IPS DF 6.9 (cell line): ENCODE results near the gene RNF166.

Experiments
- DNase-seq: peaks from one replicate; pipeline ENCODE4 v3.0.0-alpha.2; 2013; ENCODE audit warnings: low read depth, low spot score
- H3K27ac ChIP-seq: one replicate; pipeline ENCODE4 v1.5.1; 2013; ENCODE audit warnings: low read length, control low read depth
- H3K27me3 ChIP-seq: 2 replicates; pipeline ENCODE4 v1.6.1; 2013; ENCODE audit warnings: mild to moderate bottlenecking, low read length; ENCODE audit not compliant: control insufficient read depth, insufficient read depth
- H3K36me3 ChIP-seq: 2 replicates; pipeline ENCODE4 v1.6.1; 2013; ENCODE audit warnings: low read length; ENCODE audit not compliant: control insufficient read depth, insufficient read depth
- H3K4me1 ChIP-seq: 2 replicates; pipeline ENCODE4 v1.6.1; 2013; ENCODE audit warnings: low read length; ENCODE audit not compliant: control insufficient read depth, insufficient read depth
- H3K4me3 ChIP-seq: 2 replicates; pipeline ENCODE4 v1.5.1; 2013; ENCODE audit warnings: mild to moderate bottlenecking, low read length
- H3K9me3 ChIP-seq: 2 replicates; pipeline ENCODE4 v1.6.1; 2013; ENCODE audit warnings: low read length, inconsistent platforms; ENCODE audit not compliant: control insufficient read depth, insufficient read depth
- WGBS: extraction: QIAGEN DNeasy Blood & Tissue Kit; methylation state at CpG from one replicate; pipeline ENCODE4 v1.1.7; 2013; ENCODE audit warnings: mixed read lengths, missing lambda C conversion rate; ENCODE audit not compliant: insufficient read length, insufficient coverage; 5-methylcytosine and 5-hydroxymethylcytosine counted together

RNF166 gene

GRCh38 chr16:88732961-88733294, 26.7 kb upstream of the RNF166 start:
- DNase-seq = no peak
- Histone ChIP-seq H3K9me3 (no peaks in the 10 kb centered on the region), H3K4me1 (no peaks in the 10 kb centered on the region; the same call in 1 of the 2 replicates), H3K27me3 (no peaks in the 10 kb centered on the region), H3K4me3 (no peak overlapping the region), H3K36me3 (peaks cover 20% of the 10 kb centered on the region), H3K27ac (no peak overlapping the region)
- no CpG with 5 or more reads among the region's 13 CpGs for WGBS

GRCh38 chr16:88732172-88732960, 26.2 kb upstream of the RNF166 start:
- no peak overlapping the region for H3K27ac ChIP-seq
- H3K36me3 ChIP-seq = peaks cover 22% of the 10 kb centered on the region
- no peaks in the 10 kb centered on the region for H3K9me3 ChIP-seq
- no peak overlapping the region for H3K4me3 ChIP-seq
- no peaks in the 10 kb centered on the region for H3K4me1 ChIP-seq
- no CpG with 5 or more reads among the region's 30 CpGs for WGBS
- no peak for DNase-seq
- no peaks in the 10 kb centered on the region for H3K27me3 ChIP-seq

- Histone ChIP-seq H3K36me3 (peaks cover 27% of the 10 kb centered on the region), H3K27me3 (no peaks in the 10 kb centered on the region), H3K27ac (no peak overlapping the region), H3K9me3 (no peaks in the 10 kb centered on the region), H3K4me1 (no peaks in the 10 kb centered on the region), H3K4me3 (no peak overlapping the region)
- DNase-seq = no peak
- no CpG with 5 or more reads among the region's 15 CpGs for WGBS
Observed at GRCh38 chr16:88731699-88732098, 25.5 kb upstream of the RNF166 start.

GRCh38 chr16:88730632-88731607, 24.7 kb upstream of the RNF166 start:
- WGBS = no CpG with 5 or more reads among the region's 34 CpGs
- no peak for DNase-seq
- Histone ChIP-seq H3K9me3 (no peaks in the 10 kb centered on the region), H3K27me3 (no peaks in the 10 kb centered on the region), H3K4me3 (no peak overlapping the region), H3K27ac (no peak overlapping the region), H3K4me1 (no peaks in the 10 kb centered on the region), H3K36me3 (peaks cover 29% of the 10 kb centered on the region)

GRCh38 chr16:88727871-88728270, 21.7 kb upstream of the RNF166 start:
- WGBS = no CpG with 5 or more reads among the region's 20 CpGs

GRCh38 chr16:88726981-88727380, 20.8 kb upstream of the RNF166 start:
- no CpG with 5 or more reads among the region's 28 CpGs for WGBS
- no peak for DNase-seq
- H3K27me3 ChIP-seq = no peaks in the 10 kb centered on the region
- no peak overlapping the region for H3K4me3 ChIP-seq
- H3K27ac ChIP-seq = no peak overlapping the region
- no peaks in the 10 kb centered on the region for H3K9me3 ChIP-seq
- no peaks in the 10 kb centered on the region for H3K4me1 ChIP-seq
- H3K36me3 ChIP-seq = peaks cover 21% of the 10 kb centered on the region

More at GRCh38 chr16:88727871-88728270, 21.7 kb upstream of the RNF166 start:
- DNase-seq = no peak
- Histone ChIP-seq H3K36me3 (peaks cover 18% of the 10 kb centered on the region), H3K27ac (no peak overlapping the region), H3K27me3 (no peaks in the 10 kb centered on the region), H3K4me3 (no peak overlapping the region), H3K9me3 (no peaks in the 10 kb centered on the region), H3K4me1 (no peaks in the 10 kb centered on the region)

- no peak for DNase-seq
- WGBS = no CpG with 5 or more reads among the region's 17 CpGs
Observed at GRCh38 chr16:88726408-88726749, 20.2 kb upstream of the RNF166 start.

GRCh38 chr16:88725609-88726407, 19.6 kb upstream of the RNF166 start:
- Histone ChIP-seq H3K36me3 (peaks cover 26% of the 10 kb centered on the region), H3K4me1 (no peaks in the 10 kb centered on the region)

More at GRCh38 chr16:88726408-88726749, 20.2 kb upstream of the RNF166 start:
- Histone ChIP-seq H3K4me1 (no peaks in the 10 kb centered on the region), H3K36me3 (peaks cover 23% of the 10 kb centered on the region), H3K4me3 (no peak overlapping the region), H3K27ac (no peak overlapping the region), H3K9me3 (no peaks in the 10 kb centered on the region), H3K27me3 (no peaks in the 10 kb centered on the region)

GRCh38 chr16:88724855-88725555, 18.8 kb upstream of the RNF166 start:
- Histone ChIP-seq H3K36me3 (peaks cover 26% of the 10 kb centered on the region), H3K4me3 (no peak overlapping the region), H3K27me3 (no peaks in the 10 kb centered on the region), H3K27ac (no peak overlapping the region), H3K9me3 (no peaks in the 10 kb centered on the region), H3K4me1 (no peaks in the 10 kb centered on the region)
- WGBS = no CpG with 5 or more reads among the region's 31 CpGs
- no peak for DNase-seq

More at GRCh38 chr16:88725609-88726407, 19.6 kb upstream of the RNF166 start:
- H3K9me3 ChIP-seq = no peaks in the 10 kb centered on the region
- no CpG with 5 or more reads among the region's 32 CpGs for WGBS
- DNase-seq = no peak
- no peak overlapping the region for H3K27ac ChIP-seq
- H3K4me3 ChIP-seq = no peak overlapping the region
- no peaks in the 10 kb centered on the region for H3K27me3 ChIP-seq
